ENCODE measurements around the gene WDPCP.

- TF ChIP-seq, protein P1, sequence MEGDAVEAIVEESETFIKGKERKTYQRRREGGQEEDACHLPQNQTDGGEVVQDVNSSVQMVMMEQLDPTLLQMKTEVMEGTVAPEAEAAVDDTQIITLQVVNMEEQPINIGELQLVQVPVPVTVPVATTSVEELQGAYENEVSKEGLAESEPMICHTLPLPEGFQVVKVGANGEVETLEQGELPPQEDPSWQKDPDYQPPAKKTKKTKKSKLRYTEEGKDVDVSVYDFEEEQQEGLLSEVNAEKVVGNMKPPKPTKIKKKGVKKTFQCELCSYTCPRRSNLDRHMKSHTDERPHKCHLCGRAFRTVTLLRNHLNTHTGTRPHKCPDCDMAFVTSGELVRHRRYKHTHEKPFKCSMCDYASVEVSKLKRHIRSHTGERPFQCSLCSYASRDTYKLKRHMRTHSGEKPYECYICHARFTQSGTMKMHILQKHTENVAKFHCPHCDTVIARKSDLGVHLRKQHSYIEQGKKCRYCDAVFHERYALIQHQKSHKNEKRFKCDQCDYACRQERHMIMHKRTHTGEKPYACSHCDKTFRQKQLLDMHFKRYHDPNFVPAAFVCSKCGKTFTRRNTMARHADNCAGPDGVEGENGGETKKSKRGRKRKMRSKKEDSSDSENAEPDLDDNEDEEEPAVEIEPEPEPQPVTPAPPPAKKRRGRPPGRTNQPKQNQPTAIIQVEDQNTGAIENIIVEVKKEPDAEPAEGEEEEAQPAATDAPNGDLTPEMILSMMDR (IDR thresholded peaks at IDR 0.05), result no peak
- no peak for TF ChIP-seq EZH2 (IDR thresholded peaks at IDR 0.05; ENCODE audit: borderline replicate concordance, insufficient read depth, low read depth, low read length, poor library complexity, severe bottlenecking)
Measured at GRCh38 chr2:63073994-63074393, 514.3 kb downstream of the WDPCP start.

All from B cell (primary cell).